ENCODE measurements around the gene MACROH2A2. TPM values are rescaled to one million over a fixed set of nuclear protein-coding genes. Genes with fewer than 3 reads are reported as not detected.
"Not testable (repeated sequence)": the region's sequence is repeated elsewhere in the genome, so short reads cannot be mapped to it uniquely, and the experiment has no call there.

MACROH2A2 gene
- total RNA-seq, 2 donors from 2014 or later: 15.1 to 22.1 TPM

DNA sequence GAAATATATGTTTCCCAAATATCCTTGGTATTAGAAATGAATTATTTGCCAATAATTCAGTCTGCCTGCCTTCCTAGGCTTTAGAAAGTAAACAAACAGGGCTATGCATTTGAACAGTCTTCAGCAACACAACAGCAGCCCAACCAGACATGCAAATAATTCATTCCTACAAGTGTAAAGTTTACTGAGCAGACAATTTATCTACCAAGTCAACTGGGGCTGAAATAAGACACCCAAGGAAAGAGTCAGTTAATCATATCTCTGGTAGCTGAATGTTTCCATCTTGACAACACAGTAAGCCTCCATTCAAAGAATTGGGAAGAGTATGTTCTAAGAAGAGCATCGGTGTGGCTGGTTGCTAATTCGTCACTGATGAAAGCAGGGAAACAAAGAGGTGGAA is 41.6 kb downstream of the MACROH2A2 start:
- Histone ChIP-seq H3K36me3 (no peaks in the 10 kb centered on the region), H3K27ac (no peak overlapping the region)

DNA sequence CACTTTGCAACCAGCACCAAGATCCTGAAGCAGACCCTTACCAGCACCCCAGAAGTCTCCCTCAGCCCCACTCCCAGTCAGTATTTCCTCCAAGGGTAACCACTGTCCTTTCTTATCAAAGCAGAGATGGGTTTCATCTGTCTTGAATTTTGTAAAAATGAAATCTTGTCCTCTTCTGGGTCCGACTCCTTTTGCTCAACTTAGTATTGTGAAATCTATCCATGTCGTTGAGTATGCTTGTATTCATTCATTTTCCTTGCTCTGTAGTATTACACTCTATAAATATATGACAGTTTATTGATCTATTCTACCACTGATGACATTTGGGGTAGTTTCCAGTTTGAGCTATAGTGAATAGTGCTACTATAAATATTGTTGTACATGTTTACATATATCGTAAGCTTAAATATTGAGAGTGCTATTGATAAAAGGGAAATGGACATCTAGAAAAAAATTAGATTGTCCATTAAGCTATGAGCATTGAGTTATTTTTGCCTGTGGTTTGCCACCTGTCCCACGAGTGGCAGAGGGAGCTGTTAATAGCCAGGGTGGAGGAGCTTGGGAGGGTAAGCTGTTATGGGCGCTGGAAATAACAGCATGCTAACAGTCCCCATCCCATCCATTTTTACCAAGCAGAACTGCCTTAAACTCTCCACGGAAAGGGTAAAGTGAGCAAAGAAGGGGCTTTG is 43.5 kb downstream of the MACROH2A2 start:
- Histone ChIP-seq H3K4me1 (no peaks in the 10 kb centered on the region), H3K27ac (no peak overlapping the region), H3K9ac (ENCODE audit: low read depth in 2 of 2, low read length in 2 of 2) (no peak overlapping the region), H3K27me3 (no peaks in the 10 kb centered on the region), H3K9me3 (no peaks in the 10 kb centered on the region), H3K36me3 (no peaks in the 10 kb centered on the region), H3K4me3 (no peak overlapping the region)
- no peak for TF ChIP-seq CTCF (IDR thresholded peaks at IDR 0.05)
- intact Hi-C loops (cut with DNase I): no loop called here
- DNase-seq: no peak

More for the DNA sequence above, 41.6 kb downstream of the MACROH2A2 start:
- DNase-seq: no peak
- Histone ChIP-seq H3K9me3 (no peaks in the 10 kb centered on the region), H3K4me3 (no peak overlapping the region), H3K27me3 (no peaks in the 10 kb centered on the region), H3K4me1 (no peaks in the 10 kb centered on the region), H3K9ac (ENCODE audit: low read depth in 2 of 2, low read length in 2 of 2) (no peak overlapping the region)
- intact Hi-C loops (cut with DNase I): no loop called here
- no peak for TF ChIP-seq CTCF (IDR thresholded peaks at IDR 0.05)

DNA sequence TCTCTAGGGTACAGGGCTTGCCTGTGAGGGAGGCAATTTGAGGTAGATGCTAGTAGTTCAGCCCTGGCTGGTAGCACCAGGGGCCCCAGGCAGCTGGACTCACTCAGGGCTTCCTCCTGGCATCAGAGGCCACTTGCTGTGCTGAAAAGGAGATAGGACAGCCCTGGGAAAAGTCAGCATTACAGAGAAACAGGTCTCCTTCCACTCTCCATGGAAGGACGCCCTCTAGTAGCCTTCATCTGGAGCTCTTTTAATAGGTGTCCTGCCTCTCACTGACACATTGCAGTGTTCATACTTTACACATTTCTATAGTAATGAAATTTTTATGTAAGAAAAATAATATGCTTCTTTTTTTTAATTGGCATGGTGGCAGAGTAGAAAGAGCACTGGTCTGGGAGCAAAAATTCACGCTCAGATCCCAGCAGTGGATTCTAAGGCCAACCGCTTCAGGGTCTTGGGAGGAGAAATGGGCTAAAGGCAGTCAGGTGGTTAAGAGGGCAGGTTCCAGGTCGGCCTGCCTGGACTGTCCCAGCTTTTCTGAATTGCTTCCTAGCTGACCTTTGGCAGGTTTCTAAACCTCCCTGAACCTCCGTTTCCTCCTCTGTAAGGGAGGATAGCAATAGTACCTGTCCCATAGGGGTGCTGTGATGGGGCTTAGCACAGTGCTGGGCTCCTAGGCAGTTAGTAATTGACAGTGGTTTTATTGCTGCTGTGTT is 44.2 kb downstream of the MACROH2A2 start:
- intact Hi-C loops (cut with DNase I): no loop called here
- Histone ChIP-seq H3K36me3 (no peaks in the 10 kb centered on the region), H3K4me1 (no peaks in the 10 kb centered on the region), H3K9ac (ENCODE audit: low read depth in 2 of 2, low read length in 2 of 2) (no peak overlapping the region), H3K27ac (no peak overlapping the region), H3K27me3 (no peaks in the 10 kb centered on the region), H3K4me3 (no peak overlapping the region), H3K9me3 (no peaks in the 10 kb centered on the region)
- no peak for TF ChIP-seq CTCF (IDR thresholded peaks at IDR 0.05)
- DNase-seq: no peak

DNA sequence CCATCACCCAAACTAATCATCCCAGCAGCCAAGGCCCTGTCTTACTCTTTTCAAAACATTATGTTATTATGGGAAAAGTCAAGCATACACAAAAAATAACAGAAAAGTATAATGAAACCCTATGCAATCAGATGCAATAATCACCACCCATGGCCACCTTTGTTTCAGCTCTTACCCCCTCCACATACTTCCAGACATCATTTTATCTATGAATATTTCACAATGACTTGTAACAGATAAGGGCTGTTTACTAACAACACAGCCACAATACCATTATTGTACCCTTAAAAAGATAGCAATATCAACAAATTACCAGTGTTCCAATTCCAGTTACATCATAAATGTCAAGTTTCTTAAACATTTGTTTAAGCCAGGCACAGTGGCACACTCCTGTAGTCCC is 44.8 kb downstream of the MACROH2A2 start:
- H3K36me3 ChIP-seq: no peaks in the 10 kb centered on the region
- H3K4me3 ChIP-seq: no peak overlapping the region
- H3K9ac ChIP-seq (ENCODE audit: low read depth in 2 of 2, low read length in 2 of 2): no peak overlapping the region
- no peaks in the 10 kb centered on the region for H3K9me3 ChIP-seq
- intact Hi-C loops (cut with DNase I): no loop called here
- no peaks in the 10 kb centered on the region for H3K4me1 ChIP-seq
- no peak overlapping the region for H3K27ac ChIP-seq
- H3K27me3 ChIP-seq: no peaks in the 10 kb centered on the region
- DNase-seq: no peak
- TF ChIP-seq CTCF (IDR thresholded peaks at IDR 0.05): no peak

DNA sequence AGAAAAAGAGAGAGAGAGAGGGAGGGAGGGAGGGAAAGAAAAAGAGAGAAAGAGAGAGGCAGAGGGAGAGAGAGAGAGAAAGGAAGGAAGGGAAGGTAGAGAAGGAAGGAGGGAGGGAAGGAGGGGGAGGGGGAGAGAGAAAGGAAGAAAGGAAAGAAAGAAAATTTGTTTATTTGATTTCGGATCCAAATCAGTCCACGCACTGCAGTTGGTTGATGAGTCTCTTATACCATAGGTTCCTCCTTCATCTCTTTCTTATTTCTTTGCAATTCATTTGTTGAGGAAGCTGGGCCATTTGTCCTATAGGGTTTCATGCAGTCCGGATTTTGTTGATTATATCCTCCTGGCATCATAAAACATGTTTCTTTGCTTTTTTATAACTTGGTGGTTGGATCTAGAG is 45.6 kb downstream of the MACROH2A2 start:
- intact Hi-C loops (cut with DNase I): no loop called here
- Histone ChIP-seq H3K4me1 (no peaks in the 10 kb centered on the region), H3K9me3 (no peaks in the 10 kb centered on the region), H3K27me3 (no peaks in the 10 kb centered on the region), H3K27ac (no peak overlapping the region), H3K4me3 (no peak overlapping the region), H3K9ac (ENCODE audit: low read depth in 2 of 2, low read length in 2 of 2) (no peak overlapping the region), H3K36me3 (no peaks in the 10 kb centered on the region)
- no peak for TF ChIP-seq CTCF (IDR thresholded peaks at IDR 0.05)
- no peak for DNase-seq

DNA sequence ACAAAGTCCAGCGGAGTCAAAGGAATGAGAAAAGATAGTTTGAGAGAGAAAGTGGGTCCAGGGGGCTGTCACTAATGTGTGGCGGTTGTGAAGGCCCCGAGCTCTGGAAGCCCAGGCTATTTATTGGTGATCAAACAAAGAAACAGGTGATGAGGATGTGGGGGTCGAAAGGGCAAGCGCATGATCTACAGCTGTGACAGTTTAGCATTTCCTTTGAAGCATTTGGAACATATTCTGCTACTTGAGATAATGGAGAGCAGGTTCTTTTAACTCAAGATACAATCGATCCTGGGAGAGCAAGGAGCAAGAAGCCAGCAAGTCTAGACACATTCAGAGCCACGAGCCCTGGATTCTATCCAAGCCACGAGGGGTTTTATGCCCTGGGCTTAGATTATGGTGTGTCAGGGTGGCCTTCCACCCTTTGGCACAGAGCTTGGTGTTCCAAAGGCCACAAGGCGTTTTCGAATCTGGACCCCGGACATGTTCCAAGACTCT is 48.5 kb downstream of the MACROH2A2 start:
- H3K36me3 ChIP-seq: not testable (repeated sequence)

More for the DNA sequence above, 48.5 kb downstream of the MACROH2A2 start:
- H3K4me1 ChIP-seq; intact Hi-C loops (cut with DNase I); H3K27ac ChIP-seq; H3K9me3 ChIP-seq; DNase-seq; H3K9ac ChIP-seq (ENCODE audit: low read depth in 2 of 2, low read length in 2 of 2); H3K27me3 ChIP-seq; H3K4me3 ChIP-seq: not testable (repeated sequence)

Measured in colonic mucosa (tissue), 4 donors.